Aortic smooth muscle cell (primary cell): ENCODE measurements around the gene IQCH. TPM values are rescaled to one million over a fixed set of nuclear protein-coding genes. Genes with fewer than 3 reads are reported as not detected.

ENCODE experiments used
- total RNA-seq: library from RNA; depleted of rRNA; stranded (reverse); fragments of >200 nt; gene quantifications from 2 replicates; pipeline ENCODE4 v1.2.3, GENCODE V29; 2014

Gene IQCH
- total RNA-seq = 3.0 and 5.7 TPM in 2 replicates

GRCh38 chr15:67254238-67255175, at the start of gene IQCH, which contains the start of gene AAGAB:
Gene IQCH, plus strand, starts transcription at chr15:67254786. Its CDS starts 111 bp downstream, at chr15:67254897.
Gene AAGAB, minus strand, starts transcription at chr15:67254661. Its CDS starts 30 bp downstream, at chr15:67254631.

GRCh38 chr15:67521029-67521782, 266.6 kb downstream of the IQCH start, which contains the start of gene C15orf61:
Gene C15orf61, plus strand, starts transcription at chr15:67521131. Its CDS starts 118 bp downstream, at chr15:67521249.

GRCh38 chr15:67542420-67543347, 288.1 kb downstream of the IQCH start, which contains the start of gene MAP2K5:
Gene MAP2K5, plus strand, starts transcription at chr15:67542703. Its CDS starts 633 bp downstream, at chr15:67543336.

Other genes starting within 250 kb of the IQCH start
- 59.9 and 63.5 TPM in 2 replicates for gene SMAD3, start 189.2 kb upstream of the IQCH start, total RNA-seq
- gene AAGAB, start 125 bp upstream of the IQCH start, total RNA-seq = 46.5 and 50.4 TPM in 2 replicates